ENCODE data around the gene MANSC4. TPM values are rescaled to one million over a fixed set of nuclear protein-coding genes. Genes with fewer than 3 reads are reported as not detected.
"Not testable (repeated sequence)": the region's sequence is repeated elsewhere in the genome, so short reads cannot be mapped to it uniquely, and the experiment has no call there.

The MANSC4 gene
- polyA plus RNA-seq, 6 donors from 2014 or later = not detected

DNA sequence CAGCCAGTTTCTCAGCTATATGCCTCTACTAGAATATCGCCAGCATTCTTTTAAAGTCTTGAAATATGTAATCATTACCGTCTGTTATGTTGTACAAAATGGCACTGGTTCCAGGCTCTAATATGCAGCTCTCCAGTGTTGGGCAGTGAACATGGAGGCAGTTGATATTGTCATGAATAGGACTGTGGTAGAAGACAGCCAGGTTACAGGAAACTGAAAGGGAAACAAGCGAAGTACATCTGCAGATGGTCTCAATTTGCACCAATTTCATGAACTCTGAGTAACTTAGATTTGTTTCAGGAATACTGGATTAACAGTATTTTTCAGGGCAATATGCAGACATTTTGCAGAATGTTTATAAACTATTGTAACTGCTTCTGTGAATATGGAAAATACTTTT is 13.4 kb downstream of the MANSC4 start:
- no peak for DNase-seq
- peaks cover 0 to 5% of the 10 kb centered on the region in 2 donors for H3K36me3 Mint-ChIP-seq
- ATAC-seq (ENCODE audit: low read depth in 2 of 2) = no peak
- no peaks in the 10 kb centered on the region for H3K27me3 Mint-ChIP-seq
- H3K9me3 Mint-ChIP-seq = no peaks in the 10 kb centered on the region
- no peak overlapping the region for H3K4me3 Mint-ChIP-seq
- H3K4me1 Mint-ChIP-seq = no peaks in the 10 kb centered on the region
- no peak overlapping the region for H3K27ac Mint-ChIP-seq

DNA sequence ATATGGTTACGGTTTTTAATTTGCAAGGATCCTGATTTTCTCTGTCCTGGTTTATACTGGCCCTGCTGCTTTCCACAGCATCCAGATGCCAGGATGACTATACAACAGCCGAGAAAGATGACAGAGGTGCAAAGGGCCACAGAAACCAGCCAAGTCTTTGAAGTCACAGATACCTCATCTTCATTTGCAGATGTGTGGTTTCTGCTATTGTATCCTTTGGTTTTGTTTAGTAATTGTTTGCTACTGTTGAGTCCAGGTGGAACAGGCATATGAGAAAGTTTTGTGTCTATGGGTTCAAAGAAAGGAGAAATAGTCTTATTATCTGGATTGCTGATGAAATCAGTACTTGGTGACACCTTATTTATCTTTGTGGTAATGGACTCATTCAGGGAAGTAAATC is 17.3 kb downstream of the MANSC4 start:
- Mint-ChIP-seq H3K4me1 (no peaks in the 10 kb centered on the region), H3K27ac (no peak overlapping the region), H3K27me3 (no peaks in the 10 kb centered on the region), H3K9me3 (no peaks in the 10 kb centered on the region), H3K36me3 (peaks cover 0 to 5% of the 10 kb centered on the region in 2 donors), H3K4me3 (no peak overlapping the region)
- DNase-seq (no peak), ATAC-seq (ENCODE audit: low read depth in 2 of 2) (no peak)

DNA sequence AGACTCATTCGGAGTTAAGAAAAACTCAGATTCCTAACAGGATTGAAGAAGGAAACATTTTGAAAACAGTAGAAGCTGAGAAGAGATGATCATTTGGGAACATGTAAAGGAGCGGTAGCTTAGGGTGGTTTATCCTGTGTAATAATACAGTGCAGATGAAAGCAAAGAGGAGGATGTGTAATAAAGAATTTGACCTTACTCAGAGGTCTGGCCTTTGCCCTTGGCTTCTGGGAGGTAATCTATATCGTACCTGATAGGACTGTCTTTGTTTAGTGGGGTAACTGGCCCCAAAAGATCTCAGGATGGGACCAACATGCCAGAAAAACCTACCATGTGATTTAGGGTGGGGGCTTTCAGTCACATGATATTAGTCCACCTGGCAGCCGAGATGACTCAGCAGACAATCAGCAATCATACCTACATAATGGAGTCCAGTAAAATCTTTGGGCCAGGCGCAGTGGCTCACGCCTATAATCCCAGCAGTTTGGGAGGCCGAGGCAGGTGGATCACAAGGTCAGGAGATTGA is 23.3 kb downstream of the MANSC4 start:
- Mint-ChIP-seq H3K4me1 (no peaks in the 10 kb centered on the region), H3K27me3 (no peaks in the 10 kb centered on the region), H3K36me3 (peaks cover 12 to 23% of the 10 kb centered on the region in 2 donors), H3K27ac (no peak overlapping the region), H3K4me3 (no peak overlapping the region), H3K9me3 (no peaks in the 10 kb centered on the region)
- DNase-seq = no peak
- ATAC-seq (ENCODE audit: low read depth in 2 of 2) = no peak

DNA sequence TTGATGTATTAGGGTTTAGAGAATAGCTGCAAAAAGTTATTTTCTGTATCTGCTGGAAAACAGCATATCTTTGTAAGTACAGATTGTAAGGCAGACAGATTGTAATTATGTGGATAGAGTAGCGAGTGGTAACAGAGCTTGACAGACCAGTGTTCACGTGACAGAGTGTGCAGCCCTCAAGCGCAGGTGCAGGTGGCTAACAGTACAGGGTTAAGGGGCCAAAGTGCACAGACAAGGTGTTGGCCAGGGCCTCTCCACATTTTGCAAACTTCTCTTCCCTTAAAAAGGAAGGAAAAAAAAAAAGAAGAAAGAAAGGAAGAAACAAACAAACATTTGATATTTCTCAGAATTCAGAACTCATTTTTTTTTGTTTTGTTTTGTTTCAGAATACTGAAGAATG is 25.2 kb downstream of the MANSC4 start:
- peaks cover 12 to 23% of the 10 kb centered on the region in 2 donors for H3K36me3 Mint-ChIP-seq
- H3K4me3 Mint-ChIP-seq = peak overlapping the region in 1 of 8 donors; percentile 63
- H3K9me3 Mint-ChIP-seq = no peaks in the 10 kb centered on the region
- ATAC-seq (ENCODE audit: low read depth in 2 of 2) (no peak), DNase-seq (no peak)
- no peaks in the 10 kb centered on the region for H3K4me1 Mint-ChIP-seq
- H3K27ac Mint-ChIP-seq = peak overlapping the region in 1 of 6 donors; percentile 4
- H3K27me3 Mint-ChIP-seq = no peaks in the 10 kb centered on the region

DNA sequence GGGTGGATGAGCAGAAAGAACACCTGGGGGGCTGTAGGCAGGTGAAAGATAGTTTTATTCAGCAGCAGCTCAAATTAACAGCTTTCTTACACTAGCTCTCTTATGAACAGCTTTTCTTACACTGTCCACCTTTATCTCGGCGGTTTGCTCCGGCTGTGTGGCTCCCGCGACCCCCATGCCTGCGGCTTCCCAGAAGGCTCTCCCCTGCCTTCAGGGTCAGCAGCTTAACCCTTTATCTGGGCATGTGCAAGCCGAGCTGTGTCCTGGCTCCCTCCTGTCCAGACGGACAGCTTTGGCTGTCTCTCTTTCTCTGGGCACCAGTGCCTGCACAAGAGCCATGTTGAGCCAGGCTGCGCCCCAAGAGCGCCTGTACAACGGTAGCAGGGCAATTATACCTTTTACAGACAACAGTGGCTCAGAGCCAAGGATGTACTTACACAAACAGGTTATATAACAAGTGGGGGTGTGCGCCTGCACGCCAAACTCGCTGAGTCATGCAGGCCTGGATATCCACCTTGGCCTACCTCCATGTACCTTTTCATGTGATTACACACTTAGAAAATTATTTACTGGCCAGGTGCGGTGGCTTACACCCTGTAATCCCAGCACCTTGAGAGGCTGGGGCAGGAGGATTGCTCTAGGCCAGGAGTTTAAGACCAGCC is 28.5 kb downstream of the MANSC4 start:
- no peaks in the 10 kb centered on the region for H3K9me3 Mint-ChIP-seq
- H3K36me3 Mint-ChIP-seq = peaks cover 12 to 19% of the 10 kb centered on the region in 2 donors
- no peak for DNase-seq
- no peak overlapping the region for H3K27ac Mint-ChIP-seq
- no peak for ATAC-seq (ENCODE audit: low read depth in 2 of 2)
- peaks cover 0 to 4% (median 0%) of the 10 kb centered on the region in 3 donors for H3K4me1 Mint-ChIP-seq
- H3K27me3 Mint-ChIP-seq = no peaks in the 10 kb centered on the region
- no peak overlapping the region for H3K4me3 Mint-ChIP-seq

DNA sequence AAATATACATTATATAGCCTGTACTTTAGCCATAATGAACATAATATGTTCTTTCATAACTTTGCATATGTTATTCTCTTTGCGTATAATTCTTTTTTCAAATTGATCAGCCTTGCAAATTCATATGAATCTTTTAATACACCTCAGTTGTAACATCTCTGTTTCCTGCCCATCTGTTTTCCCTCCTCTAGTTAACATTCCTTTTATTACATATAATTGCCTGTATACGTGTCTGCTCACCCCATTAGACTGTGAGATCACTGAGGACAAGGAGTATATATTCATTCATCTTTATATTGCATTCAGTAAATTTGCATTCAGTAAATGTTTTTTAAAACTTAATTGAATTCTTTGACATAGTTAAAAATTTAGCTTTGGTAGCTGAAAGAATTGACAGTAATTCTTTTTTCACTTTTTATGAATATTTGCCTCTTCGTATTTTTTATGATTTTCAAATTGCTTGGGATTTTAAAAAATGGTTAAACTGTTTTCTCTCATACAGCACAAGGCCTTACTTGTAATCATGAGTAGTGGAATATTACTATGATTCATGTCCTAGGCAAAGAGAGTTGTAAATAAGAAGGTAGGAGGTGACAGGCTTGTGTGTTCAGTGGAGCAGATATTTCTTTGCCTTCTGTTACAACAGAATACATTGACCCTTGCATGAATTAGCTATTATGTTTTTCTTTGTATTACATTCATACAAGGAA is 32.8 kb downstream of the MANSC4 start:
- no peaks in the 10 kb centered on the region for H3K27me3 Mint-ChIP-seq
- H3K36me3 Mint-ChIP-seq = peaks cover 13 to 16% of the 10 kb centered on the region in 2 donors
- peaks cover 0 to 4% (median 0%) of the 10 kb centered on the region in 3 donors for H3K4me1 Mint-ChIP-seq
- no peak for DNase-seq
- H3K27ac Mint-ChIP-seq = peak overlapping the region in 1 of 6 donors; percentile 45
- no peak for ATAC-seq (ENCODE audit: low read depth in 2 of 2)
- no peak overlapping the region for H3K4me3 Mint-ChIP-seq
- peaks cover 0 to 3% (median 0%) of the 10 kb centered on the region in 7 donors for H3K9me3 Mint-ChIP-seq

DNA sequence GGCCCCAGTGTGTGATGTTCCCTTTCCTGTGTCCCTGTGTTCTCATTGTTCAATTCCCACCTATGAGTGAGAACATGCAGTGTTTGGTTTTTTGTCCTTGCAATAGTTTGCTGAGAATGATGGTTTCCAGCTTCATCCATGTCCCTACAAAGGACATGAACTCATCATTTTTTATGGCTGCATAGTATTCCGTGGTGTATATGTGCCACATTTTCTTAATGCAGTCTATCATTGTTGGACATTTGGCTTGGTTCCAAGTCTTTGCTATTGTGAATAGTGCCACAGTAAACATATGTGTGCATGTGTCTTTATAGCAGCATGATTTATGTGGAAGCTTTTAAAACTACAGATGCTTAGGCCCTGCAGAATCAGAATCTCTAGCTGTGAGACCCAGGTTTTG is 34.3 kb downstream of the MANSC4 start:
- H3K27ac Mint-ChIP-seq; ATAC-seq (ENCODE audit: low read depth in 2 of 2): not testable (repeated sequence)

DNA sequence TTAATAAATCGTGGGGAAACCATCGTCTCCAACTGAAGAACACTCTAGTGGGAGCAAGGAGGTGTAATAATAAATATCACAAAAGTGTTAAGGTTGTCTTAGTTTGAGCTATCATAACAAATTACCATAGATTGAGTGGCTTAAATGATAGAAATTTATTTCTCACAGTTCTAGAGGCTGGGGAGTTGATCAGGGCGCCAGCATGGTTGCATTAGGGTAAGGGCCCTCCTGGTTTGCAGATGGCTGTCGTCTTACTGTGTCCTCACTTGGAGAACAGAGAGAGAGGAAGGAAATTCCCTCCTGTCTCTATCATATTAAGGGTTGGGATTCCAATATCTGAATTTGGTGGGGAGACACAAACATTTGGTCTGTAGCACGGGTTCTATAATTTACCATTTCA is 36.4 kb downstream of the MANSC4 start:
- Mint-ChIP-seq H3K36me3 (peaks cover 16 to 20% of the 10 kb centered on the region in 2 donors), H3K27ac (peak overlapping the region in 1 of 6 donors; percentile 37), H3K4me1 (peaks cover 0 to 4% (median 0%) of the 10 kb centered on the region in 3 donors), H3K9me3 (peaks cover 0 to 3% (median 0%) of the 10 kb centered on the region in 7 donors), H3K4me3 (no peak overlapping the region), H3K27me3 (no peaks in the 10 kb centered on the region)
- no peak for DNase-seq
- no peak for ATAC-seq (ENCODE audit: low read depth in 2 of 2)

More for the DNA sequence above, 34.3 kb downstream of the MANSC4 start:
- peaks cover 16 to 20% of the 10 kb centered on the region in 2 donors for H3K36me3 Mint-ChIP-seq
- not testable (repeated sequence) for H3K27me3 Mint-ChIP-seq, DNase-seq, H3K4me1 Mint-ChIP-seq, H3K9me3 Mint-ChIP-seq, H3K4me3 Mint-ChIP-seq

DNA sequence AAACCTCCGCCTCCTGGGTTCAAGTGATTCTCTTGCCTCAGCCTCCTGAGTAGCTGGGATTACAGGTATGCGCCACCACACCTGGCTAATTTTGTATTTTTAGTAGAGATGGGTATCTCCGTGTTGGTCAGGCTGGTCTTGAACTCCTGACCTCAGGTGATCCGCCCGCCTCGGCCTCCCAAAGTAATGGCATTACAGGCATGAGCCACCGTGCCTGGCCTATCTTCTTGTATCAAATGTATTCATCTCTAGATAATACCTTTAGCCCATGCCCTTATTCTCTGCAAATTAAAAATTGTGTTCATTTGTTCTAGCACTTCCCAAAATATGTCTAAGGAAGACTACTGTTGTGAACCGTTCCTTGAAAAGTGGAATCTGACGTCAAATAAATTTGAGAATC is 45.7 kb downstream of the MANSC4 start:
- not testable (repeated sequence) for H3K27ac Mint-ChIP-seq; H3K4me3 Mint-ChIP-seq; H3K9me3 Mint-ChIP-seq; H3K27me3 Mint-ChIP-seq; ATAC-seq (ENCODE audit: low read depth in 2 of 2); H3K4me1 Mint-ChIP-seq; DNase-seq
- H3K36me3 Mint-ChIP-seq = peaks cover 7 to 15% of the 10 kb centered on the region in 2 donors

DNA sequence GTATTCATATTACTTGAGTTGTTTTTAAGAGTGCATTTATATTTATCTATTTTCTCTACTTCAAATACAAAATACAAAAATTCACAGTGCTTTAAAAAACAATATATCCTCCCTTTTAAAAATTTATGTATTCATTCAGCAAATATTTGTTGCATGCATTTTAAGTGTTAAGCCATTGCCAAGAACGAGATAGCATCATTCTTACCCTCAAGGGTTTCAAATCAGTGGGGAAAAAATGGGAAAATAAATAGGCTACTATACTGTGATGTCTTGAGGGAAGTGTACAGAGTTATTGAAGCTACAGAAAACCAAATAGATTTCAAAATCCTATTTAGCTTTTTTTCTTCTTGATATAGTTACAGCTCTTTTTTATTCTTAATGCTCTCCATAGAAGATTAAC is 46.2 kb downstream of the MANSC4 start:
- Mint-ChIP-seq H3K4me3 (no peak overlapping the region), H3K9me3 (no peaks in the 10 kb centered on the region), H3K27me3 (no peaks in the 10 kb centered on the region), H3K36me3 (peaks cover 7 to 15% of the 10 kb centered on the region in 2 donors), H3K4me1 (no peaks in the 10 kb centered on the region), H3K27ac (no peak overlapping the region)
- no peak for DNase-seq
- no peak for ATAC-seq (ENCODE audit: low read depth in 2 of 2)

DNA sequence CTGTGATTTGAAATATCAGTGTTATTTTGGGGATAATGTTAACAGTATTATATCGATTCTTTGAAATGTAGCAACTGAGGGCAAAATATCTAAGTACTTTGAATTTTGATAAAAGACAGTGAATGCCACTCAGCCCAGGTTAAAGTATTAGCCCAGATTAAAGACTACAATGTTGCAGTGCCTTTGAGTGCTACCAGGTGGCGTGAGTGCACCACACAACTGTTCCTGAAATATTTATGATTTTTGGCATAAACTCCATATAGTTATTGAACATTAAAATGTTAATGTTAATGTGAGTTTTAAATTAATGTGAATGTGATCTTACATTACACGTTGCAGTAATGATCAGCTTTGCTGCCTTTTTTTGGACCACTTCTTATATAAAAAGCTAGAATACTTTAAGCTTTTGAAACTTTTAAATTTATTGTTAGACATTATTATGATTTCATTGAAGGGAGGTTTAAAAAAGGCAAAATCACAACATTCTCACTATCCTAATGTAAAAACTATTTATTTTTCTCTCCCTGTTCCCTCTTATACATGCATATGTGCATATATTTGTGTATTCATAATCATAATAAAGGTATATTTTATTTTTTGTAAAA is 46.9 kb downstream of the MANSC4 start:
- H3K27me3 Mint-ChIP-seq = no peaks in the 10 kb centered on the region
- H3K27ac Mint-ChIP-seq = no peak overlapping the region
- peaks cover 7 to 15% of the 10 kb centered on the region in 2 donors for H3K36me3 Mint-ChIP-seq
- H3K4me1 Mint-ChIP-seq = no peaks in the 10 kb centered on the region
- ATAC-seq (ENCODE audit: low read depth in 2 of 2) (peak in 1 of 2 donors; percentile 43), DNase-seq (peak; percentile 17)
- no peaks in the 10 kb centered on the region for H3K9me3 Mint-ChIP-seq
- no peak overlapping the region for H3K4me3 Mint-ChIP-seq

DNA sequence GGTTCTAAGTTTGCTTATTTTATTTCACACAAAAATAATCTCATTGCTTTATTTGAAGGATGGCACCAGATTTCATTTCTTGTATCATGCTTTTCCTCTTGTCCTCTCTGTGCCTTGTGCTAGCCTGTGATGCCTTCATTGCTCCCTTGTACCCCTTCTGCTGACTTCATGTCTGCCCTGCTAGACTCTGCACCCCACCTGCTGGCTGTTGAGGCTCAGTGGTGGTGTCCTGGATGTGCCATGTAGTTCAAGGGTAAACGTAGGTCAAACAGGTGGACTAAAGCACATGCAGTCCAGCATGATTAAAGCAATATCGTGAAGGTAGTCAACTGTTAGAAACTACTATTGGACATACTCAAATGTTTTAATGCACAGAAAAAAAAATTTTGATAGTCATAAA is 47.8 kb downstream of the MANSC4 start:
- Mint-ChIP-seq H3K4me3 (peak overlapping the region in 1 of 8 donors; percentile 29), H3K27ac (peak overlapping the region in 5 of 6 donors; percentile 23 to 83 (median 49)), H3K9me3 (no peaks in the 10 kb centered on the region), H3K4me1 (no peaks in the 10 kb centered on the region), H3K27me3 (no peaks in the 10 kb centered on the region), H3K36me3 (peaks cover 7 to 12% of the 10 kb centered on the region in 2 donors)
- no peak for ATAC-seq (ENCODE audit: low read depth in 2 of 2)
- no peak for DNase-seq

DNA sequence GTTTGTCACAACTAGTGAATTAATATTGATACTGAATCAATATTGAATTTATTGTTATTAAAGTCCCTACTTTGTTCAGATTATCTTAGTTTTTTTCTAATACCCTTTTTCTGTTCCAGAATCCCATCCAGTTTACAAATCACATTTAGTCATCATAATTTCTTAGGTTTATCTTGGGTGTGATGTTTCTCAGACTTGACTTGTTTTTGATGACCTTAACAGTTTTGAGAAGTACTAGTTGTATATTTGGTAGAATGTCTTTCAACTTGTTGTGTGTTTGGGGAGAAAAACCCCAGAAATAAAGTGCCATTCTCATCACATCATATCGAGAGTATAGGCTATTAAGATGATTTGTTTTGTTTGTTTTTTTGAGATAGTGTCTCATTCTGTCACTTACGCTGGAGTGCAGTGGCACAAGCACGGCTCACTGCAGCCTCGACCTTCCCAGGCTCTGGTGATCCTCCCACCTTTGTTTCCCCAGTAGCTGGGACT is 49.9 kb downstream of the MANSC4 start:
- Mint-ChIP-seq H3K4me3 (no peak overlapping the region), H3K9me3 (no peaks in the 10 kb centered on the region), H3K27me3 (no peaks in the 10 kb centered on the region), H3K4me1 (peaks cover 0 to 6% (median 0%) of the 10 kb centered on the region in 3 donors), H3K36me3 (peaks cover 7 to 18% of the 10 kb centered on the region in 2 donors), H3K27ac (peak overlapping the region in 2 of 6 donors; percentile 35 to 60)
- DNase-seq (no peak), ATAC-seq (ENCODE audit: low read depth in 2 of 2) (no peak)
